Spleen (tissue), 7 donors: Measurements from ENCODE around the gene CDC25B.

Experiments
- CTCF ChIP-seq, 11 experiments: fragments of 200-600 bp in 7 of 11; fragments of 450-650 bp in 4 of 11; sonication (generic) in 4 of 11; IDR thresholded peaks in 8 of 11; conservative IDR thresholded peaks in 3 of 11; 1 replicate in 7 of 11; 2 replicates in 4 of 11; pipeline versions ENCODE4 v1.4.0 to v1.8.0; 2016 to 2021; ENCODE audit warnings: antibody characterized with exemption in 11 of 11, inconsistent platforms in 4 of 11, mild to moderate bottlenecking in 1 of 11
- POLR2A ChIP-seq, 3 donors: fragments of 450-650 bp; IDR thresholded peaks; one replicate each; pipeline ENCODE4 v1.5.1; 2017; ENCODE audit warnings: antibody characterized with exemption in 3 of 3, mild to moderate bottlenecking in 1 of 3
- POLR2AphosphoS5 ChIP-seq, 3 donors: sonication (generic); formaldehyde crosslinking; IDR thresholded peaks; one replicate each; pipeline ENCODE4 v1.5.1; 2017; ENCODE audit warnings: antibody characterized with exemption in 3 of 3
- donor health status: DM: no; HTN: no; CAD: no; lungs with moderate emphysema.
- donor health status: DM: no; HTN: no; CAD: no.
- donor health status: DM: no; HTN: no; CAD: no.

DNA sequence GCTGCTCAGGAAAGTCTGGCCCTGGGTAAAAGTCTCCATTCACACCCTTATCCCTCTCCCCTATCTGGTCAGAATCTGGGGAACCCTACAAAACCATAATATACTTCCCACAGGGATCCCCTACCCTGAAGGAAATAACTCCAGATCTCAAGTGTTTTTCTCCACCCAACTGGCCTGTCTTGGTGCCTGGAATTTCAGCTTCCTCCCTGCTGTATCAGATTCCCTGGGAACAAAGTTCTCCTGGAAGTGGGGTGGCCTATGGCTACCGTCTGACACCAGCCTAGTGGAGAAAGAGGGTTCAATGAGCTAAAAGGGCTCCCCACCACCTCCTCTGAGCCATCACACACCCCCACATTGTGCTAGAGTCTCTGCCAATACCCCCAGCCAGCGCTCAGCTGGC is 48.6 kb upstream of the CDC25B start:
- no peak for TF ChIP-seq CTCF (IDR thresholded peaks at IDR 0.05 in 8 of 11, conservative IDR thresholded peaks at IDR 0.05 in 3 of 11)
- no peak for TF ChIP-seq POLR2AphosphoS5 (IDR thresholded peaks at IDR 0.05)
- no peak for TF ChIP-seq POLR2A (IDR thresholded peaks at IDR 0.05)
